ENCODE measurements around the gene TEC. TPM values are rescaled to one million over a fixed set of nuclear protein-coding genes. Genes with fewer than 3 reads are reported as not detected.

Gene TEC
- total RNA-seq, 1 donor from 2014 or later = 8.8 TPM

- intact Hi-C loops (cut with micrococcal nuclease) = no loop called here
- no peaks in the 10 kb centered on the region for H3K9me3 Mint-ChIP-seq
- ATAC-seq (ENCODE audit: low read depth) (no peak), DNase-seq (no peak)
- no peaks in the 10 kb centered on the region for H3K27me3 Mint-ChIP-seq
- H3K36me3 Mint-ChIP-seq (ENCODE audit: low read depth) = no peaks in the 10 kb centered on the region
- CTCF ChIA-PET = no interaction called here
- H3K27ac Mint-ChIP-seq = no peak overlapping the region
- H3K4me3 Mint-ChIP-seq = no peak overlapping the region
- TF ChIP-seq, protein P1, sequence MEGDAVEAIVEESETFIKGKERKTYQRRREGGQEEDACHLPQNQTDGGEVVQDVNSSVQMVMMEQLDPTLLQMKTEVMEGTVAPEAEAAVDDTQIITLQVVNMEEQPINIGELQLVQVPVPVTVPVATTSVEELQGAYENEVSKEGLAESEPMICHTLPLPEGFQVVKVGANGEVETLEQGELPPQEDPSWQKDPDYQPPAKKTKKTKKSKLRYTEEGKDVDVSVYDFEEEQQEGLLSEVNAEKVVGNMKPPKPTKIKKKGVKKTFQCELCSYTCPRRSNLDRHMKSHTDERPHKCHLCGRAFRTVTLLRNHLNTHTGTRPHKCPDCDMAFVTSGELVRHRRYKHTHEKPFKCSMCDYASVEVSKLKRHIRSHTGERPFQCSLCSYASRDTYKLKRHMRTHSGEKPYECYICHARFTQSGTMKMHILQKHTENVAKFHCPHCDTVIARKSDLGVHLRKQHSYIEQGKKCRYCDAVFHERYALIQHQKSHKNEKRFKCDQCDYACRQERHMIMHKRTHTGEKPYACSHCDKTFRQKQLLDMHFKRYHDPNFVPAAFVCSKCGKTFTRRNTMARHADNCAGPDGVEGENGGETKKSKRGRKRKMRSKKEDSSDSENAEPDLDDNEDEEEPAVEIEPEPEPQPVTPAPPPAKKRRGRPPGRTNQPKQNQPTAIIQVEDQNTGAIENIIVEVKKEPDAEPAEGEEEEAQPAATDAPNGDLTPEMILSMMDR (IDR thresholded peaks at IDR 0.05) = no peak
- POLR2A ChIA-PET = no interaction called here
- H3K4me1 Mint-ChIP-seq = no peaks in the 10 kb centered on the region
Measured at GRCh38 chr4:48118081-48118480, 151.6 kb downstream of the TEC start.

GRCh38 chr4:48116582-48116981 is 153.1 kb downstream of the TEC start:
- intact Hi-C loops (cut with micrococcal nuclease) = no loop called here
- H3K4me3 Mint-ChIP-seq = no peak overlapping the region

DNA sequence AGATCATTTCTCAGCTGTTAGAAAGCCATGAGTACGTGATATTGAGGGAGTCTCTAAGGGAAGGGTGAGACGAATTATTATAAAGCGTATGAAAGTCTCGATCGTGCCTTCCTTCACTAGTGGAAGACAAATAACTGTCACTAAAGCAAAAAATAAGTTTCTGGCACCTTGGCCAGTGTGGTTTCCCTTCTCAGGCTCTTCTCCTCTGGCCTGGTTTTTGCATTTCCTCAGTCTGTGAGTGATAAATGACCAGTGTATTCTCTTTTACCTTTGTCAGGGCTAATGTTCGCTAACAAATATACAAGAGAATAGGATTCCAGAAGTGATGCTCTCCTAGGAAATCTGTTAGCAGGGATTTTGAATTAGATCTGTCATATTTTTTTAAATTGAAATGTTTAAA is 155.2 kb downstream of the TEC start:
- Mint-ChIP-seq H3K4me1 (no peaks in the 10 kb centered on the region), H3K27ac (no peak overlapping the region), H3K36me3 (ENCODE audit: low read depth) (no peaks in the 10 kb centered on the region), H3K27me3 (no peaks in the 10 kb centered on the region), H3K9me3 (no peaks in the 10 kb centered on the region), H3K4me3 (no peak overlapping the region)
- TF ChIP-seq, protein P1 (IDR thresholded peaks at IDR 0.05) = no peak
- no peak for ATAC-seq (ENCODE audit: low read depth)
- ChIA-PET POLR2A (no interaction called here), CTCF (no interaction called here)
- intact Hi-C loops (cut with micrococcal nuclease) = no loop called here
- DNase-seq = no peak

More at GRCh38 chr4:48116582-48116981, 153.1 kb downstream of the TEC start:
- Mint-ChIP-seq H3K9me3 (no peaks in the 10 kb centered on the region), H3K36me3 (ENCODE audit: low read depth) (no peaks in the 10 kb centered on the region), H3K4me1 (no peaks in the 10 kb centered on the region), H3K27ac (no peak overlapping the region), H3K27me3 (no peaks in the 10 kb centered on the region)
- POLR2A ChIA-PET = interaction anchor here (0.6 kb wide), 1 partner anchor 20 kb away, joined by 3 read pairs; no protein-coding TSS in a partner anchor
- ATAC-seq (ENCODE audit: low read depth) (no peak), DNase-seq (no peak)
- TF ChIP-seq, protein P1 (IDR thresholded peaks at IDR 0.05) = no peak
- CTCF ChIA-PET = no interaction called here

DNA sequence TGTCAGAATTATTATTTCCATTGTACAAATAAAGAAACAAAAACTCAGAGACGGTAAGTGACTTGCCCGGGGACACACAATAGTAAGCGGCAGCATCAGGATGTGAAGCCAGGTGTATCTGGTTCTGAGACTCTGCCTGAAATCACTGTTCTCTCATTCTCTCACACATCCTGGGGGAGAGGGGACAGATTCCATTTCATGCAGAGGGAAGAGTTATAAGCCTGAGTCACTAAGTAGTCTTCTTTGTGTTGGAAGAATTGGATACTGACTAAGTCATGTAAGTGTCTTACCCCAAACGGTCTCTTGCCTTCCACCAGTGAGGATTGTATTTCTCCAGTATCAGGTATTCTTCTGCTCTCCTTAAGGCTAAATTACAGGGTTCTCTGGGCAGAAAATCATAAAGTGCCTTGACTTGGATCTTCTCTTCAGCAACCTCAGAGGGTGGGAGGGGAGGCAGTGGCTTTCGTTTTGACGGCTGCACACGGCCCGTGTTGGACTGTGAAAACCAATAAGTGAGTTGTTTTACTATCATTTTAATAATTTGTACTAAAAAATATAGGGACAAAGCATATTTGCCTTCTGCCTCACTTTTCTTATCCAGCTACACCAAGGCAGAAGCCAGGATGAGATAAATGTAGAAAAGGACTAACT is 157.5 kb downstream of the TEC start:
- no peak for ATAC-seq (ENCODE audit: low read depth)
- Mint-ChIP-seq H3K36me3 (ENCODE audit: low read depth) (no peaks in the 10 kb centered on the region), H3K4me1 (no peaks in the 10 kb centered on the region), H3K27ac (no peak overlapping the region), H3K27me3 (no peaks in the 10 kb centered on the region), H3K9me3 (no peaks in the 10 kb centered on the region), H3K4me3 (no peak overlapping the region)
- POLR2A ChIA-PET = no interaction called here
- TF ChIP-seq, protein P1 (IDR thresholded peaks at IDR 0.05) = no peak
- intact Hi-C loops (cut with micrococcal nuclease) = no loop called here
- DNase-seq = no peak
- CTCF ChIA-PET = no interaction called here

DNA sequence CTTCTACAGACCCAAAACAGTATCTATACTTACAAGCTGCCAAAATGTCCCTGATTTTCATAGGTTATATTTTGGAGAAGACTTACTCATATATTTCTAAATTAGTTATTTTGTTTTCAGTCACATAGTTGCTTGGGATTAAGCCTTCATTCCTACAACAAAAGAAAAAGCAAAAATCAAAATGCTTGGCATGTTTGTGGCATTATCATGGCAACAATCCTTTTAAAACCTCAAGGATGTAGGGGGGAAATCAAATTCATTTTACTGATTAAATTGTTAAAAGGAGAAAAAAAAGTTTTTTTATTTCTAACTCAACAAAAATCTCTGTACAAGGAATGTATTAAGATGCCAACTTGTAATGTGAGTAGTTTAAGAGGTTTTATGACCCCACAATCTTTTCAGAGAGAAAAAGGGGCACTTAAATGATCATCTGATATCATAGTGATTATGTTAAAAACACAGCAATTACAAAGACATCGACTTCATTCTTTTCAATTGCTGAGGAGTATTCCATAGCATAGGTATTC is 159.1 kb downstream of the TEC start:
- intact Hi-C loops (cut with micrococcal nuclease) = no loop called here
- H3K27ac Mint-ChIP-seq = no peak overlapping the region
- H3K4me3 Mint-ChIP-seq = no peak overlapping the region
- TF ChIP-seq, protein P1 (IDR thresholded peaks at IDR 0.05) = no peak
- DNase-seq (no peak), ATAC-seq (ENCODE audit: low read depth) (no peak)
- ChIA-PET POLR2A (no interaction called here), CTCF (interaction anchor here (1.0 to 2.2 kb wide), 4 partner anchors 29 to 165 kb away, joined by 3 to 8 read pairs (median 5); no protein-coding TSS in a partner anchor)
- H3K9me3 Mint-ChIP-seq = no peaks in the 10 kb centered on the region
- H3K27me3 Mint-ChIP-seq = no peaks in the 10 kb centered on the region
- no peaks in the 10 kb centered on the region for H3K36me3 Mint-ChIP-seq (ENCODE audit: low read depth)
- H3K4me1 Mint-ChIP-seq = no peaks in the 10 kb centered on the region
